Activated naive CD8-positive, alpha-beta T cell (primary cell): ENCODE data around the gene PRLH.

Experiments
- H3K27ac Mint-ChIP-seq: one replicate; pipeline ENCODE4 v1.8.0; 2021; ENCODE audit warnings: mixed read lengths
- H3K27me3 Mint-ChIP-seq: one replicate; pipeline ENCODE4 v1.8.0; 2021; ENCODE audit warnings: mixed read lengths
- H3K36me3 Mint-ChIP-seq: one replicate; pipeline ENCODE4 v1.8.0; 2021; ENCODE audit warnings: mixed read lengths
- H3K4me1 Mint-ChIP-seq: one replicate; pipeline ENCODE4 v1.8.0; 2021; ENCODE audit warnings: low read depth, mixed read lengths
- H3K4me3 Mint-ChIP-seq: one replicate; pipeline ENCODE4 v1.8.0; 2021; ENCODE audit warnings: mild to moderate bottlenecking, mixed read lengths
- H3K9me3 Mint-ChIP-seq: one replicate; pipeline ENCODE4 v1.8.0; 2021; ENCODE audit warnings: low read depth, mixed read lengths

Gene PRLH

GRCh38 chr2:237549216-237549615, 17.2 kb upstream of the PRLH start:
- Mint-ChIP-seq H3K9me3 (no peaks in the 10 kb centered on the region), H3K27ac (no peak overlapping the region), H3K36me3 (no peaks in the 10 kb centered on the region), H3K4me1 (no peaks in the 10 kb centered on the region), H3K4me3 (no peak overlapping the region), H3K27me3 (no peaks in the 10 kb centered on the region)

- no peaks in the 10 kb centered on the region for H3K9me3 Mint-ChIP-seq
- no peak overlapping the region for H3K4me3 Mint-ChIP-seq
- H3K27me3 Mint-ChIP-seq: peaks cover 1% of the 10 kb centered on the region
- H3K4me1 Mint-ChIP-seq: no peaks in the 10 kb centered on the region
- H3K27ac Mint-ChIP-seq: no peak overlapping the region
- no peaks in the 10 kb centered on the region for H3K36me3 Mint-ChIP-seq
These were observed 16.5 kb upstream of the PRLH start for GRCh38 chr2:237549643-237550415.

GRCh38 chr2:237551071-237551574, 15.3 kb upstream of the PRLH start:
- Mint-ChIP-seq H3K9me3 (peaks cover 3% of the 10 kb centered on the region), H3K27ac (no peak overlapping the region), H3K4me3 (no peak overlapping the region), H3K27me3 (peaks cover 1% of the 10 kb centered on the region), H3K36me3 (peaks cover 3% of the 10 kb centered on the region), H3K4me1 (no peaks in the 10 kb centered on the region)

GRCh38 chr2:237552908-237553307, 13.5 kb upstream of the PRLH start:
- Mint-ChIP-seq H3K27ac (no peak overlapping the region), H3K27me3 (peaks cover 1% of the 10 kb centered on the region), H3K4me3 (no peak overlapping the region), H3K36me3 (peaks cover 3% of the 10 kb centered on the region), H3K9me3 (peaks cover 5% of the 10 kb centered on the region), H3K4me1 (peaks cover 7% of the 10 kb centered on the region)

- Mint-ChIP-seq H3K9me3 (peaks cover 5% of the 10 kb centered on the region), H3K4me3 (no peak overlapping the region), H3K36me3 (peaks cover 3% of the 10 kb centered on the region), H3K27me3 (peaks cover 1% of the 10 kb centered on the region), H3K4me1 (peaks cover 7% of the 10 kb centered on the region), H3K27ac (no peak overlapping the region)
These were observed 12.4 kb upstream of the PRLH start for GRCh38 chr2:237553948-237554347.

- no peak overlapping the region for H3K4me3 Mint-ChIP-seq
- H3K27me3 Mint-ChIP-seq: peaks cover 5% of the 10 kb centered on the region
- peaks cover 5% of the 10 kb centered on the region for H3K9me3 Mint-ChIP-seq
- H3K27ac Mint-ChIP-seq: no peak overlapping the region
- peaks cover 3% of the 10 kb centered on the region for H3K36me3 Mint-ChIP-seq
- H3K4me1 Mint-ChIP-seq: peaks cover 7% of the 10 kb centered on the region
These were observed 10.8 kb upstream of the PRLH start for GRCh38 chr2:237555560-237555959.

- Mint-ChIP-seq H3K4me1 (peaks cover 7% of the 10 kb centered on the region), H3K9me3 (peaks cover 5% of the 10 kb centered on the region), H3K27ac (no peak overlapping the region), H3K36me3 (peaks cover 3% of the 10 kb centered on the region), H3K4me3 (no peak overlapping the region), H3K27me3 (peaks cover 5% of the 10 kb centered on the region)
These were observed 9.4 kb upstream of the PRLH start for GRCh38 chr2:237556773-237557632.

GRCh38 chr2:237557633-237558015, 8.8 kb upstream of the PRLH start:
- no peak overlapping the region for H3K4me3 Mint-ChIP-seq

GRCh38 chr2:237558961-237559641, 7.3 kb upstream of the PRLH start:
- peaks cover 3% of the 10 kb centered on the region for H3K36me3 Mint-ChIP-seq
- no peak overlapping the region for H3K27ac Mint-ChIP-seq
- H3K27me3 Mint-ChIP-seq: peaks cover 5% of the 10 kb centered on the region
- H3K4me1 Mint-ChIP-seq: peaks cover 7% of the 10 kb centered on the region
- H3K4me3 Mint-ChIP-seq: no peak overlapping the region
- H3K9me3 Mint-ChIP-seq: peaks cover 5% of the 10 kb centered on the region

More at GRCh38 chr2:237557633-237558015, 8.8 kb upstream of the PRLH start:
- H3K27ac Mint-ChIP-seq: no peak overlapping the region
- peaks cover 3% of the 10 kb centered on the region for H3K36me3 Mint-ChIP-seq
- H3K27me3 Mint-ChIP-seq: peaks cover 5% of the 10 kb centered on the region
- peaks cover 7% of the 10 kb centered on the region for H3K4me1 Mint-ChIP-seq
- H3K9me3 Mint-ChIP-seq: peaks cover 5% of the 10 kb centered on the region

GRCh38 chr2:237561221-237561620, 5.2 kb upstream of the PRLH start:
- Mint-ChIP-seq H3K4me3 (no peak overlapping the region), H3K27me3 (peaks cover 4% of the 10 kb centered on the region), H3K27ac (no peak overlapping the region), H3K36me3 (no peaks in the 10 kb centered on the region), H3K9me3 (peaks cover 1% of the 10 kb centered on the region), H3K4me1 (peaks cover 7% of the 10 kb centered on the region)

GRCh38 chr2:237563816-237564215, 2.6 kb upstream of the PRLH start:
- peaks cover 4% of the 10 kb centered on the region for H3K27me3 Mint-ChIP-seq
- H3K36me3 Mint-ChIP-seq: no peaks in the 10 kb centered on the region
- no peak overlapping the region for H3K27ac Mint-ChIP-seq
- H3K4me1 Mint-ChIP-seq: no peaks in the 10 kb centered on the region
- H3K9me3 Mint-ChIP-seq: no peaks in the 10 kb centered on the region
- no peak overlapping the region for H3K4me3 Mint-ChIP-seq

GRCh38 chr2:237564526-237565131, 1.7 kb upstream of the PRLH start:
- Mint-ChIP-seq H3K27ac (no peak overlapping the region), H3K27me3 (no peaks in the 10 kb centered on the region), H3K9me3 (no peaks in the 10 kb centered on the region), H3K4me1 (no peaks in the 10 kb centered on the region), H3K36me3 (no peaks in the 10 kb centered on the region), H3K4me3 (no peak overlapping the region)

GRCh38 chr2:237565974-237566373, 400 bp upstream of the PRLH start:
- no peak overlapping the region for H3K4me3 Mint-ChIP-seq
- H3K4me1 Mint-ChIP-seq: no peaks in the 10 kb centered on the region
- H3K27ac Mint-ChIP-seq: no peak overlapping the region
- no peaks in the 10 kb centered on the region for H3K36me3 Mint-ChIP-seq
- no peaks in the 10 kb centered on the region for H3K9me3 Mint-ChIP-seq
- H3K27me3 Mint-ChIP-seq: no peaks in the 10 kb centered on the region

GRCh38 chr2:237567276-237568029, 1.1 kb downstream of the PRLH start:
- Mint-ChIP-seq H3K9me3 (no peaks in the 10 kb centered on the region), H3K4me1 (peaks cover 6% of the 10 kb centered on the region), H3K4me3 (no peak overlapping the region), H3K36me3 (no peaks in the 10 kb centered on the region), H3K27ac (no peak overlapping the region), H3K27me3 (no peaks in the 10 kb centered on the region)
